HEK293 (cell line): Measurements from ENCODE around the gene SETDB2.
A peak's percentile ranks its signal among the peaks of the same experiment; 100 is the strongest.

Experiments used
- CTCF ChIA-PET: fragments of 350-600 bp; formaldehyde crosslinking; extraction: SDS; loops from one replicate; lab custom pipeline; 2021; ENCODE audit warnings: antibody characterized with exemption; lab: Yijun Ruan, JAX
- POLR2A ChIA-PET: fragments of 300-600 bp; formaldehyde crosslinking; extraction: SDS; loops from one replicate; lab custom pipeline; 2020; ENCODE audit warnings: antibody characterized with exemption, inconsistent platforms; lab: Yijun Ruan, JAX
- H3K27ac ChIP-seq: fragments of 200-500 bp; sonication (Bioruptor generic); 2 replicates; pipeline ENCODE4 v1.5.1; 2014; ENCODE audit warnings: low read depth, low read length, control low read depth, inconsistent platforms; ENCODE audit errors: extremely low read depth
- H3K36me3 ChIP-seq, 2 experiments: fragments of 200-500 bp in 1 of 2; sonication (Bioruptor generic) in 1 of 2; 1 replicate in 1 of 2; 2 replicates in 1 of 2; pipeline ENCODE4 v1.5.1; 2014 to 2017; ENCODE audit warnings: inconsistent platforms in 2 of 2, low read length in 2 of 2; ENCODE audit not compliant: control insufficient read depth in 2 of 2, insufficient read depth in 1 of 2
- H3K4me1 ChIP-seq: fragments of 200-500 bp; sonication (Bioruptor generic); 2 replicates; pipeline ENCODE4 v1.5.1; 2014; ENCODE audit warnings: mild to moderate bottlenecking, low read length, inconsistent platforms; ENCODE audit not compliant: control insufficient read depth, insufficient read depth
- H3K4me3 ChIP-seq: 2 replicates; pipeline ENCODE4 v1.5.1; 2011; ENCODE audit warnings: low read depth, mild to moderate bottlenecking, control low read depth, low read length, moderate library complexity
- H3K9me3 ChIP-seq: fragments of 200-500 bp; sonication (Bioruptor generic); 2 replicates; pipeline ENCODE4 v1.5.1; 2014; ENCODE audit warnings: low read depth, low read length, inconsistent platforms; ENCODE audit not compliant: control insufficient read depth, insufficient read depth
- GLIS2 ChIP-seq: fragments of 450-650 bp; formaldehyde crosslinking; IDR thresholded peaks from 2 replicates; pipeline ENCODE4 v1.5.1; 2016; ENCODE audit warnings: missing biosample characterization, missing genetic modification characterization
- KLF10 ChIP-seq: fragments of 450-650 bp; IDR thresholded peaks from 2 replicates; pipeline ENCODE4 v1.5.1; 2018; ENCODE audit warnings: missing biosample characterization, mild to moderate bottlenecking, missing genetic modification characterization
- OSR2 ChIP-seq: fragments of 450-650 bp; formaldehyde crosslinking; IDR thresholded peaks from 2 replicates; pipeline ENCODE4 v1.5.1; 2016; ENCODE audit warnings: missing biosample characterization, missing genetic modification characterization
- YY1 ChIP-seq: fragments of 450-650 bp; formaldehyde crosslinking; IDR thresholded peaks from 2 replicates; pipeline ENCODE4 v1.5.1; 2018; ENCODE audit warnings: missing biosample characterization, missing genetic modification characterization
- ZBTB17 ChIP-seq: fragments of 450-650 bp; formaldehyde crosslinking; IDR thresholded peaks from 2 replicates; pipeline ENCODE4 v1.5.1; 2016; ENCODE audit warnings: missing biosample characterization, missing genetic modification characterization
- ZBTB7A ChIP-seq: fragments of 450-650 bp; formaldehyde crosslinking; IDR thresholded peaks from 2 replicates; pipeline ENCODE4 v1.5.1; 2016; ENCODE audit warnings: low read depth, missing biosample characterization, missing genetic modification characterization
- ZEB2 ChIP-seq: fragments of 450-650 bp; formaldehyde crosslinking; IDR thresholded peaks from 2 replicates; pipeline ENCODE4 v1.5.1; 2016; ENCODE audit warnings: missing biosample characterization, missing genetic modification characterization
- ZNF133 ChIP-seq: fragments of 450-650 bp; formaldehyde crosslinking; IDR thresholded peaks from 2 replicates; pipeline ENCODE4 v1.5.1; 2016; ENCODE audit warnings: missing biosample characterization, missing genetic modification characterization
- ZNF140 ChIP-seq: fragments of 450-650 bp; formaldehyde crosslinking; IDR thresholded peaks from 2 replicates; pipeline ENCODE4 v1.5.1; 2016; ENCODE audit warnings: missing biosample characterization, missing genetic modification characterization
- ZNF335 ChIP-seq: fragments of 450-650 bp; formaldehyde crosslinking; conservative IDR thresholded peaks from 2 replicates; pipeline ENCODE4 v1.5.1; 2016; ENCODE audit warnings: missing biosample characterization, missing genetic modification characterization
- ZNF341 ChIP-seq: fragments of 450-650 bp; formaldehyde crosslinking; IDR thresholded peaks from 2 replicates; pipeline ENCODE4; 2016; ENCODE audit warnings: low read depth, missing biosample characterization, missing genetic modification characterization
- ZNF391 ChIP-seq: fragments of 450-650 bp; formaldehyde crosslinking; IDR thresholded peaks from 2 replicates; pipeline ENCODE4 v1.5.1; 2016; ENCODE audit warnings: low read depth, missing biosample characterization, missing genetic modification characterization, borderline replicate concordance
- ZNF549 ChIP-seq: fragments of 450-650 bp; IDR thresholded peaks from 2 replicates; pipeline ENCODE4 v1.5.1; 2018; ENCODE audit warnings: missing biosample characterization, missing genetic modification characterization, mild to moderate bottlenecking, inconsistent platforms, moderate library complexity
- ZNF558 ChIP-seq: fragments of 450-650 bp; formaldehyde crosslinking; IDR thresholded peaks from 2 replicates; pipeline ENCODE4 v1.5.1; 2016; ENCODE audit warnings: missing biosample characterization, missing genetic modification characterization
- ZNF658 ChIP-seq: fragments of 450-650 bp; formaldehyde crosslinking; IDR thresholded peaks from 2 replicates; pipeline ENCODE4; 2016; ENCODE audit warnings: missing biosample characterization, missing genetic modification characterization
- ZNF76 ChIP-seq: fragments of 450-650 bp; formaldehyde crosslinking; IDR thresholded peaks from 2 replicates; pipeline ENCODE4; 2016; ENCODE audit warnings: low read depth, missing biosample characterization, missing genetic modification characterization, borderline replicate concordance
- ZNF776 ChIP-seq: fragments of 450-650 bp; formaldehyde crosslinking; IDR thresholded peaks from 2 replicates; pipeline ENCODE4 v1.5.0; 2017; ENCODE audit warnings: missing biosample characterization, missing genetic modification characterization, borderline replicate concordance
- ZNF785 ChIP-seq: fragments of 450-650 bp; formaldehyde crosslinking; IDR thresholded peaks from 2 replicates; pipeline ENCODE4 v1.5.1; 2016; ENCODE audit warnings: missing biosample characterization, missing genetic modification characterization
- TF ChIP-seq, protein P1 (sequence below): fragments of 450-650 bp; formaldehyde crosslinking; IDR thresholded peaks from 2 replicates; pipeline ENCODE4 v1.5.1; 2017; ENCODE audit warnings: missing biosample characterization, missing genetic modification characterization
- TF ChIP-seq, protein P2 (sequence below): fragments of 450-650 bp; formaldehyde crosslinking; IDR thresholded peaks from 2 replicates; pipeline ENCODE4 v1.5.1; 2016; ENCODE audit warnings: missing biosample characterization, missing genetic modification characterization
- TF ChIP-seq, protein P3 (sequence below): fragments of 450-650 bp; formaldehyde crosslinking; IDR thresholded peaks from 2 replicates; pipeline ENCODE4 v1.5.1; 2017; ENCODE audit warnings: missing biosample characterization, mild to moderate bottlenecking, missing genetic modification characterization, moderate library complexity
- TF ChIP-seq, protein P4 (sequence below): fragments of 450-650 bp; formaldehyde crosslinking; IDR thresholded peaks from 2 replicates; pipeline ENCODE4 v1.5.1; 2016; ENCODE audit warnings: missing biosample characterization, missing genetic modification characterization

SETDB2 gene

DNA sequence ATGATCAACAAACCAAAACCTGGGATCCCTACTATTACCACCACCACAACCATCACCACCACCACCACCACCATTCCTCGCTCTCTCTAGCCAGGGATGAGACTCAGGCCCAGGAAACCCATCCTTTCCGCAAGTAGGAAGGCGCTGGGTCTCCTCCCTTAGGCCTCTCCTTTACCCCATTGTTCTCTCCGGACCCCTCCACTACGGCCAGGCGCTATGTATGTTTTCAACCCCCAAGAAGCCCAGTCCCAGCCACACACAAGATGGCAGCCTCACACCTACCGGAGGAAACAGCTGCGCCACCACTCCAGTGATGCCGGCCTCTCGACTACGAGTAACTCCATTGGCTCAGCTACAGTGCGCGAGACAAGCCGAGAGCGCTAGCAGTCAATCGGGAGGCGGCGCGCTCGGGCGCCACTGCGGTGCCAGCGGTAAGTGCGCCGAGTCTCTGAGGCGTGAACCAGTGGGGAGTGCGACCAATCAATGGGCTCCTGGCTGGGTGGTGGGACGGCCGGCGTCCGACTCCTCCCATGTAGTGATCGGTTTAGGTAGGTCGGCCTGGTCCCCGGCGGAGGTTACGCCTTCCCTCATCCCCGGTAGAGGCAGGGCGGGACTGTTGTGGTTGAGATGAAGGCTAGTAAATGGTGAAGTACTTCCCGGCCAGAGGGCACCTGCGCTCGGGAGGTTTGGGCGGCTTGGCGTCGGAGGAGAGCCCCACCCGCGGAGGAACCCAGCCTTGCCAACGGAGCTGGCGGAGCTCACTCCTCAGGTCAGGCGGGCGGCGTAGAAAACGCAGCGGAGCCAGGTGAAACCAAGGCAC, at the start of gene SETDB2, which contains the start of gene CAB39L (continued):
- TF ChIP-seq, protein P1, sequence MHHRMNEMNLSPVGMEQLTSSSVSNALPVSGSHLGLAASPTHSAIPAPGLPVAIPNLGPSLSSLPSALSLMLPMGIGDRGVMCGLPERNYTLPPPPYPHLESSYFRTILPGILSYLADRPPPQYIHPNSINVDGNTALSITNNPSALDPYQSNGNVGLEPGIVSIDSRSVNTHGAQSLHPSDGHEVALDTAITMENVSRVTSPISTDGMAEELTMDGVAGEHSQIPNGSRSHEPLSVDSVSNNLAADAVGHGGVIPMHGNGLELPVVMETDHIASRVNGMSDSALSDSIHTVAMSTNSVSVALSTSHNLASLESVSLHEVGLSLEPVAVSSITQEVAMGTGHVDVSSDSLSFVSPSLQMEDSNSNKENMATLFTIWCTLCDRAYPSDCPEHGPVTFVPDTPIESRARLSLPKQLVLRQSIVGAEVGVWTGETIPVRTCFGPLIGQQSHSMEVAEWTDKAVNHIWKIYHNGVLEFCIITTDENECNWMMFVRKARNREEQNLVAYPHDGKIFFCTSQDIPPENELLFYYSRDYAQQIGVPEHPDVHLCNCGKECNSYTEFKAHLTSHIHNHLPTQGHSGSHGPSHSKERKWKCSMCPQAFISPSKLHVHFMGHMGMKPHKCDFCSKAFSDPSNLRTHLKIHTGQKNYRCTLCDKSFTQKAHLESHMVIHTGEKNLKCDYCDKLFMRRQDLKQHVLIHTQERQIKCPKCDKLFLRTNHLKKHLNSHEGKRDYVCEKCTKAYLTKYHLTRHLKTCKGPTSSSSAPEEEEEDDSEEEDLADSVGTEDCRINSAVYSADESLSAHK (tag by site-specific recombination), result 0 out of 2 replicates have a peak, but pooled peaks have one; percentile 60
- TF ChIP-seq GLIS2 (tag by site-specific recombination), result peak; percentile 95
- TF ChIP-seq ZNF776 (tag by site-specific recombination), result no peak
- TF ChIP-seq KLF10, result peak; percentile 37
- TF ChIP-seq ZNF341, result peak; percentile 75
- peak; percentile 21; the same call in 1 of the 2 replicates for TF ChIP-seq OSR2 (tag by site-specific recombination)
- TF ChIP-seq, protein P2, sequence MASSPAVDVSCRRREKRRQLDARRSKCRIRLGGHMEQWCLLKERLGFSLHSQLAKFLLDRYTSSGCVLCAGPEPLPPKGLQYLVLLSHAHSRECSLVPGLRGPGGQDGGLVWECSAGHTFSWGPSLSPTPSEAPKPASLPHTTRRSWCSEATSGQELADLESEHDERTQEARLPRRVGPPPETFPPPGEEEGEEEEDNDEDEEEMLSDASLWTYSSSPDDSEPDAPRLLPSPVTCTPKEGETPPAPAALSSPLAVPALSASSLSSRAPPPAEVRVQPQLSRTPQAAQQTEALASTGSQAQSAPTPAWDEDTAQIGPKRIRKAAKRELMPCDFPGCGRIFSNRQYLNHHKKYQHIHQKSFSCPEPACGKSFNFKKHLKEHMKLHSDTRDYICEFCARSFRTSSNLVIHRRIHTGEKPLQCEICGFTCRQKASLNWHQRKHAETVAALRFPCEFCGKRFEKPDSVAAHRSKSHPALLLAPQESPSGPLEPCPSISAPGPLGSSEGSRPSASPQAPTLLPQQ (tag by site-specific recombination), result 0 out of 2 replicates have a peak, but pooled peaks have one; percentile 16
- peak; percentile 13; the same call in 1 of the 2 replicates for TF ChIP-seq ZNF558 (tag by site-specific recombination)
- TF ChIP-seq ZNF658 (tag by site-specific recombination), result no peak
- TF ChIP-seq, protein P3, sequence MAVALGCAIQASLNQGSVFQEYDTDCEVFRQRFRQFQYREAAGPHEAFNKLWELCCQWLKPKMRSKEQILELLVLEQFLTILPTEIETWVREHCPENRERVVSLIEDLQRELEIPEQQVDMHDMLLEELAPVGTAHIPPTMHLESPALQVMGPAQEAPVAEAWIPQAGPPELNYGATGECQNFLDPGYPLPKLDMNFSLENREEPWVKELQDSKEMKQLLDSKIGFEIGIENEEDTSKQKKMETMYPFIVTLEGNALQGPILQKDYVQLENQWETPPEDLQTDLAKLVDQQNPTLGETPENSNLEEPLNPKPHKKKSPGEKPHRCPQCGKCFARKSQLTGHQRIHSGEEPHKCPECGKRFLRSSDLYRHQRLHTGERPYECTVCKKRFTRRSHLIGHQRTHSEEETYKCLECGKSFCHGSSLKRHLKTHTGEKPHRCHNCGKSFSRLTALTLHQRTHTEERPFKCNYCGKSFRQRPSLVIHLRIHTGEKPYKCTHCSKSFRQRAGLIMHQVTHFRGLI (tag by site-specific recombination), result peak; percentile 57; the same call in 1 of the 2 replicates
- peak; percentile 91 for TF ChIP-seq ZNF391 (tag by site-specific recombination)
- peak; percentile 95 for TF ChIP-seq ZNF335
- no peak for TF ChIP-seq ZNF140 (tag by site-specific recombination)
- TF ChIP-seq ZNF76, result peak; percentile 93
- TF ChIP-seq ZEB2, result peak; percentile 80
- TF ChIP-seq ZBTB17 (tag by site-specific recombination), result peak; percentile 93
- peak; percentile 99 for TF ChIP-seq YY1
- TF ChIP-seq, protein P4, sequence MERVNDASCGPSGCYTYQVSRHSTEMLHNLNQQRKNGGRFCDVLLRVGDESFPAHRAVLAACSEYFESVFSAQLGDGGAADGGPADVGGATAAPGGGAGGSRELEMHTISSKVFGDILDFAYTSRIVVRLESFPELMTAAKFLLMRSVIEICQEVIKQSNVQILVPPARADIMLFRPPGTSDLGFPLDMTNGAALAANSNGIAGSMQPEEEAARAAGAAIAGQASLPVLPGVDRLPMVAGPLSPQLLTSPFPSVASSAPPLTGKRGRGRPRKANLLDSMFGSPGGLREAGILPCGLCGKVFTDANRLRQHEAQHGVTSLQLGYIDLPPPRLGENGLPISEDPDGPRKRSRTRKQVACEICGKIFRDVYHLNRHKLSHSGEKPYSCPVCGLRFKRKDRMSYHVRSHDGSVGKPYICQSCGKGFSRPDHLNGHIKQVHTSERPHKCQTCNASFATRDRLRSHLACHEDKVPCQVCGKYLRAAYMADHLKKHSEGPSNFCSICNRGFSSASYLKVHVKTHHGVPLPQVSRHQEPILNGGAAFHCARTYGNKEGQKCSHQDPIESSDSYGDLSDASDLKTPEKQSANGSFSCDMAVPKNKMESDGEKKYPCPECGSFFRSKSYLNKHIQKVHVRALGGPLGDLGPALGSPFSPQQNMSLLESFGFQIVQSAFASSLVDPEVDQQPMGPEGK, result peak; percentile 87
- TF ChIP-seq ZNF785 (tag by site-specific recombination), result no peak
- 0 out of 2 replicates have a peak, but pooled peaks have one; percentile 58 for TF ChIP-seq ZBTB7A (tag by site-specific recombination)
- TF ChIP-seq, all 188 proteins: peak for 61

DNA sequence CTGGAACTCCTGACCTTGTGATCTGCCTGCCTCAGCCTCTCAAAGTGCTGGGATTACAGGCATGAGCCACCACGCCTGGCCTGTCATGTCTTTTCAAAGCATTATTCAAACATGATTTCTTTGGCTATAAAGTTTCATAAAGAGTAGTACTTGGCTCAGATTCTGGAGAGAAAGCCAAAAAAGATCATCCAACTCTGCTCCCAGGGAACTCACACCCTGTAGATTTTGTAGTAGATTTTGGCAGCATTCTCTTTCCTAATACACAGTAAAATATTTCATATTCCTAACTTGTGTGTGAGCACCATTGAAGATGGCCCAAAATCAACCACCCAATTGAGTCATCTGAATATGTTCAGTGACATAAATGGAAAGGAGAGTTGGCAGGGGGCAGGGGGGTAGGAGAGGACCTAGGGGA, 48.6 kb upstream of the SETDB2 start:
- Histone ChIP-seq H3K27ac (no peak overlapping the region), H3K4me1 (no peaks in the 10 kb centered on the region), H3K36me3 (no peaks in the 10 kb centered on the region), H3K4me3 (no peak overlapping the region), H3K9me3 (no peaks in the 10 kb centered on the region)
- ChIA-PET CTCF (no interaction called here), POLR2A (no interaction called here)
- no peak for TF ChIP-seq ZNF133 (tag by site-specific recombination)
- no peak for TF ChIP-seq ZNF549 (tag by site-specific recombination)
